ENCODE results near the gene RALGPS1.

GRCh38 chr9:126886897-126887296 is 27.7 kb upstream of the RALGPS1 start:
- no peak for TF ChIP-seq CTCF (IDR thresholded peaks at IDR 0.05)
- no peak for TF ChIP-seq POLR2A (IDR thresholded peaks at IDR 0.05)
